PC-9 (cell line): Measurements from ENCODE around the gene LMX1B. TPM values are rescaled to one million over a fixed set of nuclear protein-coding genes. Genes with fewer than 3 reads are reported as not detected.

Experiments
- BruUV-seq: library from RNA; stranded (reverse); fragments of 400-500 nt; replicated peaks from 2 replicates; lab custom pipeline; 2021; lab: Mats Ljungman, UMichigan
- CTCF ChIA-PET: fragments of 300-600 bp; sonication (Branson Sonifier 250); formaldehyde crosslinking; loops from one replicate; lab custom pipeline; 2022; ENCODE audit warnings: antibody characterized with exemption; lab: Charles Lee
- POLR2A ChIA-PET: fragments of 300-600 bp; sonication (Branson Sonifier 250); formaldehyde crosslinking; loops from one replicate; lab custom pipeline; 2022; ENCODE audit warnings: antibody characterized with exemption; ENCODE audit not compliant: unreplicated experiment; lab: Charles Lee
- DNase-seq, 2 experiments: peaks; one replicate each; pipeline versions ENCODE4 v3.0.0 to v3.0.0-alpha.2; 2015 to 2022; ENCODE audit warnings: mixed read lengths in 1 of 2
- H2AFZ ChIP-seq: fragments of 200-600 bp; sonication (generic); 2 replicates; pipeline ENCODE4 v1.8.1; 2017; ENCODE audit warnings: antibody characterized with exemption
- H3F3A ChIP-seq: fragments of 200-600 bp; sonication (generic); 2 replicates; pipeline ENCODE4 v1.8.1; 2017; ENCODE audit warnings: antibody characterized with exemption, mild to moderate bottlenecking, low read depth; ENCODE audit not compliant: insufficient read depth
- H3K27ac ChIP-seq: fragments of 200-600 bp; sonication (generic); 2 replicates; pipeline ENCODE4 v1.6.1; 2016; ENCODE audit warnings: mixed run types
- H3K27me3 ChIP-seq: fragments of 200-600 bp; sonication (generic); 2 replicates; pipeline ENCODE4 v1.6.1; 2016; ENCODE audit warnings: low read depth, mixed run types; ENCODE audit not compliant: insufficient read depth
- H3K36me3 ChIP-seq: fragments of 200-600 bp; sonication (generic); 2 replicates; pipeline ENCODE4 v1.6.1; 2016; ENCODE audit warnings: low read depth, mixed run types
- H3K4me1 ChIP-seq: fragments of 200-600 bp; sonication (generic); replicated peaks from 2 replicates; pipeline ENCODE4 v1.6.1; 2016; ENCODE audit warnings: mixed run types; ENCODE audit not compliant: insufficient read depth
- H3K4me2 ChIP-seq: fragments of 200-600 bp; sonication (generic); 2 replicates; pipeline ENCODE4 v1.6.1; 2017; ENCODE audit warnings: mixed run types
- H3K4me3 ChIP-seq: fragments of 200-600 bp; sonication (generic); 2 replicates; pipeline ENCODE4 v1.6.1; 2016; ENCODE audit warnings: mixed run types
- H3K79me2 ChIP-seq: fragments of 200-600 bp; sonication (generic); 2 replicates; pipeline ENCODE4 v1.6.1; 2017; ENCODE audit warnings: low read depth, mixed run types
- H3K9me2 ChIP-seq: fragments of 200-600 bp; sonication (generic); 2 replicates; pipeline ENCODE4 v1.8.1; 2017; ENCODE audit warnings: mild to moderate bottlenecking; ENCODE audit not compliant: insufficient read depth
- H3K9me3 ChIP-seq: fragments of 200-600 bp; sonication (generic); 2 replicates; pipeline ENCODE4 v1.8.1; 2016; ENCODE audit warnings: low read depth; ENCODE audit not compliant: insufficient read depth
- H4K20me1 ChIP-seq: fragments of 200-600 bp; sonication (generic); 2 replicates; pipeline ENCODE4 v1.8.1; 2017; ENCODE audit not compliant: insufficient read depth
- CTCF ChIP-seq: fragments of 200-600 bp; sonication (generic); conservative IDR thresholded peaks from 2 replicates; pipeline ENCODE4 v1.6.1; 2017; ENCODE audit warnings: mixed run types, antibody characterized with exemption, mild to moderate bottlenecking, moderate library complexity
- EZH2 ChIP-seq: fragments of 200-600 bp; sonication (generic); IDR thresholded peaks from 2 replicates; pipeline ENCODE4 v1.8.0; 2017; ENCODE audit warnings: antibody characterized with exemption, low read depth
- intact Hi-C: fragments of 100-400 bp; cut with micrococcal nuclease; formaldehyde crosslinking; loops from one replicate; pipeline ENCODE4 v1.10.0; 2022; ENCODE audit not compliant: unreplicated experiment
- total RNA-seq: library from RNA; stranded (reverse); gene quantifications from 2 replicates; pipeline ENCODE4 v1.2.3, GENCODE V29; 2021

The LMX1B gene
- total RNA-seq, 1 experiment from 2014 or later: not detected

GRCh38 chr9:126619361-126620135, 5.8 kb downstream of the LMX1B start:
- Histone ChIP-seq H3K4me3 (no peak overlapping the region), H4K20me1 (no peaks in the 10 kb centered on the region), H3K36me3 (no peaks in the 10 kb centered on the region), H3F3A (no peaks in the 10 kb centered on the region), H3K4me1 (no peaks in the 10 kb centered on the region), H3K27me3 (peaks cover 53% of the 10 kb centered on the region), H3K4me2 (no peak overlapping the region), H3K79me2 (no peaks in the 10 kb centered on the region), H3K9me2 (no peaks in the 10 kb centered on the region), H3K27ac (no peak overlapping the region), H2AFZ (no peak overlapping the region), H3K9me3 (no peaks in the 10 kb centered on the region)
- TF ChIP-seq CTCF: no peak
- TF ChIP-seq EZH2: no peak
- BruUV-seq: no TSS peak
- POLR2A ChIA-PET: no interaction called here
- CTCF ChIA-PET: no interaction called here
- DNase-seq: no peak
- intact Hi-C loops: no loop called here

DNA sequence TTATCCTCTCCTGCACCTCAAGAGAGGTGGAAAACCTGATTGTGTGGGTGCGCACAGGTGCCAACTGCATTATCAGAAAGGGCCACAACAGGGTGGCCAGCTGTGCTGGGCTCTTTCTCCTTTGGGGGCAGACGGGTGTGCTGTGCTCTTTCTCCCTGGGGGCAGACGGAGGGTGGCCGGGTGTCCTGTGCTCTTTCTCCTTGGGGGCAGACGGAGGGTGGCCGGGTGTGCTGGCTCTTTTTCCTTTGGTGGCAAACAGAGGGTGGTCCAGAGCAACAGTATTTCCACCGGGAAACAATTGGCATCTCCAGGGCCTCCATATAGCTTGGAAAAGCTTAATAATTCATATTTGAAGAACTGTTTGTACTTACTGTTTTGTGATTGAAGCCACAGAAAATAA, 6.8 kb downstream of the LMX1B start:
- Histone ChIP-seq H3K4me2 (no peak overlapping the region), H4K20me1 (no peaks in the 10 kb centered on the region), H3K9me3 (no peaks in the 10 kb centered on the region), H3F3A (no peaks in the 10 kb centered on the region), H3K79me2 (no peaks in the 10 kb centered on the region), H3K9me2 (no peaks in the 10 kb centered on the region), H3K4me3 (no peak overlapping the region), H2AFZ (no peak overlapping the region), H3K27me3 (peaks cover 62% of the 10 kb centered on the region), H3K36me3 (no peaks in the 10 kb centered on the region), H3K27ac (no peak overlapping the region), H3K4me1 (no peaks in the 10 kb centered on the region)
- ChIA-PET POLR2A (no interaction called here), CTCF (interaction anchor here (0.7 kb wide), 1 partner anchor 83 kb away, joined by 3 read pairs; no protein-coding TSS in a partner anchor)
- no peak for DNase-seq
- BruUV-seq: no TSS peak
- intact Hi-C loops: no loop called here
- TF ChIP-seq CTCF (no peak), EZH2 (no peak)

- H3K27me3 ChIP-seq: peaks cover 69% of the 10 kb centered on the region
- POLR2A ChIA-PET: no interaction called here
- H4K20me1 ChIP-seq: no peaks in the 10 kb centered on the region
- no peaks in the 10 kb centered on the region for H3K36me3 ChIP-seq
- no peaks in the 10 kb centered on the region for H3K9me3 ChIP-seq
- no peaks in the 10 kb centered on the region for H3F3A ChIP-seq
- H2AFZ ChIP-seq: no peak overlapping the region
- H3K4me1 ChIP-seq: no peaks in the 10 kb centered on the region
- TF ChIP-seq EZH2: no peak
- TF ChIP-seq CTCF: no peak
- intact Hi-C loops: no loop called here
- no peaks in the 10 kb centered on the region for H3K9me2 ChIP-seq
- H3K79me2 ChIP-seq: no peaks in the 10 kb centered on the region
- DNase-seq: no peak
- H3K4me2 ChIP-seq: no peak overlapping the region
- CTCF ChIA-PET: interaction anchor here (0.7 kb wide), 1 partner anchor 83 kb away, joined by 3 read pairs; no protein-coding TSS in a partner anchor
- no peak overlapping the region for H3K27ac ChIP-seq
- BruUV-seq: no TSS peak
- no peak overlapping the region for H3K4me3 ChIP-seq
Measured at GRCh38 chr9:126621061-126621918, 7.6 kb downstream of the LMX1B start.
